Measurements from ENCODE around the gene NXPH1.
"Not testable (repeated sequence)": the region's sequence is repeated elsewhere in the genome, so short reads cannot be mapped to it uniquely, and the experiment has no call there.

NXPH1 gene

DNA sequence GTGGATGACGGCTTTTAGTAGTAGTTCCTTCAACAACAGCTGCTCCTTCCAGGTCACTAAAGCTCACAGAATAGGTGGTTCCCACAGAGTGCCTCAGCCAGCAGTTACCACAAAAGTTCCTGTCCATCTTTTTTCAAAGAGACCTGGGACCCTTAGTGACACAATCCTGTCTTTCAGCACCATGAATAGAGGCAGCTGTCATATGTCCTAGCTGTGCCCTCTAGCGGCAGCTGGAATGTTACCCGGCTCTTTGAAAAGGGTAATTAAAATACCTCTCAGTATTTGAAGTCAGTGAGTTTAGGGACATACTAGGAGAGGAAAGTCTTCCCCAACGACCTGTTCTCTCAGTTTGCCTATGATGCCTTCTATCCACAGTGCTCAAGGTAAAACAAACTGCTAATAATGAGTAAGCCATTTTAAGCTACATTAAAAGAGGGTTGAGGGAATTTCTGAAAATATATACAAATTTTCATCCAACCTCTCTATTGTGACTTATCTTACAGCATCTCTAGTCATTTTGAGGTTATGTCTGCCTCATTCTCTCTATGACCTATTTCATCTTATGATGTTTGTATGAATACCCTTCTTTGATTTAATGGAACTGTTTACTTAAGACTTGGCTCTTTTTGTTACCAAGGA is 290.8 kb downstream of the NXPH1 start:
- no peak overlapping the region for H3K27ac Mint-ChIP-seq
- no peaks in the 10 kb centered on the region for H3K27me3 Mint-ChIP-seq
- no peaks in the 10 kb centered on the region for H3K9me3 Mint-ChIP-seq (ENCODE audit: low read depth)

DNA sequence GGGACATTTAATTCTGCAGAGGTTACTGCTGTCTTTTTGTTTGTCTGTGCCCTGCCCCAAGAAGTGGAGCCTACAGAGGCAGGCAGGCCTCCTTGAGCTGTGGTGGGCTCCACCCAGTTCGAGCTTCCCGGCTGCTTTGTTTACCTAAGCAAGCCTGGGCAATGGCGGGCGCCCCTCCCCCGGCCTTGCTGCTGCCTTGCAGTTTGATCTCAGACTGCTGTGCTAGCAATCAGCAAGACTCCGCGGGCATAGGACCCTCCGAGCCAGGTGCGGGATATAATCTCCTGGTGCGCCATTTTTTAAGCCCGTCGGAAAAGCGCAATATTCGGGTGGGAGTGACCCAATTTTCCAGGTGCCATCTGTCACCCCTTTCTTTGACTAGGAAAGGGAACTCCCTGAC is 298.3 kb downstream of the NXPH1 start:
- peaks cover 15% of the 10 kb centered on the region for H3K9me3 Mint-ChIP-seq (ENCODE audit: low read depth)
- H3K4me1 Mint-ChIP-seq (ENCODE audit: low read depth); H3K36me3 Mint-ChIP-seq; H3K27ac Mint-ChIP-seq; H3K4me3 Mint-ChIP-seq; H3K27me3 Mint-ChIP-seq: not testable (repeated sequence)

More for the DNA sequence above, 290.8 kb downstream of the NXPH1 start:
- no peaks in the 10 kb centered on the region for H3K36me3 Mint-ChIP-seq
- H3K4me3 Mint-ChIP-seq, result no peak overlapping the region
- no peaks in the 10 kb centered on the region for H3K4me1 Mint-ChIP-seq (ENCODE audit: low read depth)

DNA sequence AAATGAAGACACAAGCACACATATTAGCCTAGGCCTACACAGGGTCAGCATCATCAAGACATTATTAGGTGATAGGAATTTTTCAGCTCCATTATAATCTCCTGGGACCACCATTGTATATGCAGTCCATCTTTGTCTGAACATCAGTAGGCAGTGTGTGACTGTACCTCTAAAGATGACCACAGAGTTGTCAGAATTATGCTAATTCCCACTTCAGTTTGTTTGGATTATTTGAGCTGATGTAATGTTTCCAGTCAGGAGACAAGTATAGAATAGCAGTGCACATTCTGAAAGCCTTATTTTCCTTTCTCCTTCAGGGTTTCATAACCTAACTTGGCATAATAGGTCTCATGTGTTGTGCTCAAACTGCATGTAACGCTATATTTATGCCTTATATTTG is 306.4 kb downstream of the NXPH1 start:
- Mint-ChIP-seq H3K4me3 (no peak overlapping the region), H3K9me3 (ENCODE audit: low read depth) (peaks cover 23% of the 10 kb centered on the region), H3K4me1 (ENCODE audit: low read depth) (no peaks in the 10 kb centered on the region), H3K36me3 (no peaks in the 10 kb centered on the region), H3K27ac (no peak overlapping the region), H3K27me3 (no peaks in the 10 kb centered on the region)

DNA sequence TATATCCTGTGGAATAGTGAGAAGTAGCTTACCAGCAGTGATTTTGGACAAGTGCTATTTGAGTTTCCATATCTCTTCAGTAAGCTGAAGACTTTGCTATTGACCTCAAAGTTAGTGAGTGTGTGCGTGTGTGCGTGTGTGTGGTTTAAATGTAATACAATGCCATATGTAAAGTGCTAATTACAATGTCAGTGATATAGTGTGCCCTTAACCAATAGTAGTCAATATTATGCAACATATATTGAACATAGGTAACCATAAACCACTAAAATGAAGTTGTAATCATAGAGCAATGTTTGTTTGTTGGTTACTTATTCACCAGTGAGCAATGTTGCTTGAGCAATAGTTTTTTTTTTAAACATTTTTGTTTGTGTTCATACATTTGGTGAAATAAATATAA is 309.4 kb downstream of the NXPH1 start:
- Mint-ChIP-seq H3K27me3 (no peaks in the 10 kb centered on the region), H3K36me3 (no peaks in the 10 kb centered on the region), H3K27ac (no peak overlapping the region), H3K9me3 (ENCODE audit: low read depth) (peaks cover 17% of the 10 kb centered on the region), H3K4me3 (no peak overlapping the region), H3K4me1 (ENCODE audit: low read depth) (no peaks in the 10 kb centered on the region)

DNA sequence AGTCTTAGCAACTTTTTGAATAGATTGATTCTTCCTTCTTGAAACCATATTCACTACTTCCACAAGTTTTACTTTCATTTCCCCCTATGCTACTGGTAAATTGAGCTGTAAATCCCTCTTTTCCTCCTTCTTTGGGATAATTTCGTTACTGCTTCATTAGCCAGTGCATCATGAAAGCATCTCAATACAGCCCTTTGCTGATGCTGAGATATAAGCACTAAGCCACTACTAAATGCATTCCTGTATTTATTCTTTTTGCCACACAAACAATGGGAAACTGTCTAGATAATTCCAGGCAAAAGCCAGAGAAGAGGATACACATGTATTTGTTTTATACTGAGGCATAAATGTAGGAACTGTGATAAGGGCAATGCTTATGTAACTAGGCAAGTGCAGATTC is 313.9 kb downstream of the NXPH1 start:
- Mint-ChIP-seq H3K36me3 (no peaks in the 10 kb centered on the region), H3K27ac (no peak overlapping the region), H3K27me3 (no peaks in the 10 kb centered on the region), H3K4me3 (no peak overlapping the region), H3K4me1 (ENCODE audit: low read depth) (no peaks in the 10 kb centered on the region), H3K9me3 (ENCODE audit: low read depth) (peaks cover 9% of the 10 kb centered on the region)

DNA sequence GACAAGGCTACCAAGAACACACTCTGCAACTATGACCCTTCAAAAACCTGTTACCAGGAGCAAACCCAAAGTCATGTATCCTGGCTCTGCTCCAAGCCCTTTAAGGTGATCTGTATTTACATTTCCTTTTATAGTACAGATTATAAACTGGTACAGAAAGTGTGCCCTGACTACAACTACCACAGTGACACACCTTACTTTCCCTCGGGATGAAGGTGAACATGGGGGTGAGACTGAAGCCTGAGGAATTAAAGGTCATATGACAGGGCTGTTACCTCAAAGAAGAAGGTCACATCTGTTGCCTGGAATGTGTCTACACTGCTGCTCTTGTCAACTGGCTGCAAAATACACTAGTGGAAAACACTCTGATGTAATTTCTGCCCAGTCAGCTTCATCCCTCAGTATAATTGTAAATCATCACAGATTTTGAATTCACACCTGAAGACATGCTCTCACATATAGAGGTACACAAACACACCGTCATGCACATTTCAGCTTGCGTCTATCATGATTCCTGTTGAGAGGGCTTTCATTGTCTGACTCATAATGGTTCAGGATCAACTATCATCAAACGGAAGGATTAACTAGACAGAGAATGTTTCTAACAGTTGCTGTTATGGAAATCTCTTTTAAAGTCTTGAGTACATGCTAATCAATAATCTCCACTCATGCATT is 318.3 kb downstream of the NXPH1 start:
- no peaks in the 10 kb centered on the region for H3K36me3 Mint-ChIP-seq
- H3K4me3 Mint-ChIP-seq, result no peak overlapping the region
- H3K9me3 Mint-ChIP-seq (ENCODE audit: low read depth), result no peaks in the 10 kb centered on the region
- no peak overlapping the region for H3K27ac Mint-ChIP-seq
- no peaks in the 10 kb centered on the region for H3K27me3 Mint-ChIP-seq
- H3K4me1 Mint-ChIP-seq (ENCODE audit: low read depth), result no peaks in the 10 kb centered on the region

DNA sequence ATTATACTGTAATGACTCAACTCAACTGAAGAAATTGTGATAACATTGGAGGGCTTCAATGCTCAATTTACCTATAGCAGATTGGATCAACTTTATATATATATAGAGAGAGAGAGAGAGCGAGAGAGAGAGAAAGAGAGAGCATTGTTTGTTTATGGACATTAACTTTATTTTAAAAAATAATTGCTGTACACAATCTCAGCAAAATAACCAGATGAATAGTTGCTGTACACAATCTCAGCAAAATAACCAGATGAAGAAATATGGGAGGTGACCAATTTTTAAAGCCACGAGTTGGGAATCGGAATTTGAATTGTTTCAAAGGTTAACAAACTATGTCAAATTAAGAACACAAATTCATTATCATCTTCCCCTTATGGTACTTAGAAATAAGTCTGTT is 319.9 kb downstream of the NXPH1 start:
- Mint-ChIP-seq H3K4me1 (ENCODE audit: low read depth) (no peaks in the 10 kb centered on the region), H3K36me3 (no peaks in the 10 kb centered on the region), H3K27me3 (no peaks in the 10 kb centered on the region), H3K27ac (no peak overlapping the region), H3K4me3 (no peak overlapping the region), H3K9me3 (ENCODE audit: low read depth) (no peaks in the 10 kb centered on the region)

DNA sequence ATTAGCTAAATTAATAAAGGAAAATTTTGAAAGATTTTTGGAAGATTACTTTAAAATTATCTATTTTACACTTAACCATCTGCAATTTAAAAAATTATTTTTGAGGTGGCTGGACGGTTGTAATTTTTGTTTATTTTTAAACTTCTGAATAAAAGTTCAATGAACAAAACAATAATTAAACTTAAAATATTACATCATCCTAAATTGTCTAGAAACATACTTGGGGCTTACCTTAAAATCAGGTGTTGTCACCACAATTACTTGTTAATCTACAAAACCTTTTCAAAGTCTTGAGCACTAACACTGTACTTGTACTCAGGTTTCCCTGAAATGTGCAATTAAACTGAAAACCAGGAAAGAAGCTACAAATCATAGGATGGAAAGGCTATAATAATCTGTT is 328.3 kb downstream of the NXPH1 start:
- Mint-ChIP-seq H3K27ac (no peak overlapping the region), H3K4me1 (ENCODE audit: low read depth) (no peaks in the 10 kb centered on the region), H3K4me3 (no peak overlapping the region), H3K9me3 (ENCODE audit: low read depth) (no peaks in the 10 kb centered on the region), H3K36me3 (no peaks in the 10 kb centered on the region), H3K27me3 (no peaks in the 10 kb centered on the region)

DNA sequence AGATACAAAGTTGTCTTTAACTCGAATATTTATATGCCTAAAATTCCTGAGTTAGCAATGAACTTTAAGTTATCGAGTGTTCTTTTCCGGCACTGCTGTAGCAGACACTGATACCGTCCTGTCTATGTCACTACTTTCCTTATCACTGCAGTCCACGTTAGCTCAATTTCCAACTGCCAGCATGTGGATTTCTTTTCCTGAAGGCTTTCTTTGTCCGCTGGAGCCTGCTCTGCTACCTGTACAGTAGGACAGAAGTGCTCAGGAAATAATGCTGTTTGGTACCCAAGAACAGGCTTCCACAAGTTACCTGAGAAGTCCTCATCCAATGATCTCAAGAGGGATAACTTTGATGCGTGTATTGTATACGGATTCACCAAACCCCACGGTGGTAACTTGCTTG is 329.4 kb downstream of the NXPH1 start:
- Mint-ChIP-seq H3K4me1 (ENCODE audit: low read depth) (no peaks in the 10 kb centered on the region), H3K27me3 (no peaks in the 10 kb centered on the region), H3K27ac (no peak overlapping the region), H3K4me3 (no peak overlapping the region), H3K9me3 (ENCODE audit: low read depth) (no peaks in the 10 kb centered on the region), H3K36me3 (no peaks in the 10 kb centered on the region)

DNA sequence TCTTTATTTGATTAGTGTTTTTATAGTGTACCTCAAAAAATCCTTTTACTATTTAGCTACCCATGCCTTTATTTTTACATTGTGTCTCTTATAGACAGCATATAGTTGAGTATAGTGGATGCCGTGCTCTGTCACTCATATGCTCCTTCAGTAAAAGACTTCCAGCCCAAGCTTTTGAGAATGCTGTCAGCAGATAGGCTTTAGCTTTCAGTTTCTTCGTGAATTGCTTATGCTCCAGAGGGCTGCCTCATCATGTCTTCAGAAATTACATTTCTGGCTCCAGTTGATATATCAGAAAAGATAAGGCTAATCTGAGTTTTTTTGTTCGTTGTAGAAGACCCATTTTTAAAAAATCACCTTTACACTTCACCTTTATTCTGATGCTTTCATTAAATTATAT is 332.0 kb downstream of the NXPH1 start:
- Mint-ChIP-seq H3K36me3 (no peaks in the 10 kb centered on the region), H3K4me3 (no peak overlapping the region), H3K9me3 (ENCODE audit: low read depth) (no peaks in the 10 kb centered on the region), H3K27ac (no peak overlapping the region), H3K27me3 (no peaks in the 10 kb centered on the region), H3K4me1 (ENCODE audit: low read depth) (no peaks in the 10 kb centered on the region)

DNA sequence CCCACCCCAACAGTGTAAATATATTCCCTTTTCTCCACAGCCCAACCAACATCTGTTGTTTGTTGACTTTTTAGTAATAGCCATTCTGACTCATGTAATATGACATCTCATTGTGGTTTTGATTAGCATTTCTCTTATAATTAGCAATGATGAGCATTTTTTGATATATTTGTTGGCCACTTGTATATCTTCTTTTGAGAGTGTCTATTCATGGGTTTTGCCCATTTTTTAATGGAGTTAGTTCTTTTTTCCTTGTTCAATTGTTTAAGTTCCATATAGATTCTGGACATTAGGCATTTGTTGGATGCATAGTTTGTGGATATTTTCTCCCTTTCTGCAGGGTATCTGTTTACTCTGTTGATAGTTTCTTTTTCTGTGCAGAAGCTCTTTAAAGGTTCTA is 340.1 kb downstream of the NXPH1 start:
- Mint-ChIP-seq H3K4me1 (ENCODE audit: low read depth) (no peaks in the 10 kb centered on the region), H3K9me3 (ENCODE audit: low read depth) (peaks cover 5% of the 10 kb centered on the region), H3K4me3 (no peak overlapping the region), H3K27ac (no peak overlapping the region), H3K36me3 (no peaks in the 10 kb centered on the region), H3K27me3 (no peaks in the 10 kb centered on the region)

DNA sequence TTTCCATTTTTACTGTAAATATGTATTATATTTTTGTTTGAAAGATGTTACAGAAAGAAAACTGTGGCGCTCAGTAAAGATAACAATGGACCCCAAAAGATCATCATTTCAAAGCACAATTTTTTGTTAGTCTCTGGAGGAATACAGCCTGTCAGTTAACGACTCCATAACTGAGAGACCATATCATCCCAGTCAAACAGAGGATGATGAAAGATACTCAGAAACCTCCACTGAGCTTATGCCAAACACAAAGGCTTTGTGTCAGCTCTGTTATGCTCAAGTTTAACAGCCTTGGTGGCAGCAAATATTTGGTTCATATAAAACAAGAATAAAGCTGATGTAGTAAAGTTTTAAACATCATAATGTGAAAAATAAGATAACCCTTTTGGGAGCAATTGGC is 345.1 kb downstream of the NXPH1 start:
- Mint-ChIP-seq H3K36me3 (no peaks in the 10 kb centered on the region), H3K4me1 (ENCODE audit: low read depth) (no peaks in the 10 kb centered on the region), H3K4me3 (no peak overlapping the region), H3K9me3 (ENCODE audit: low read depth) (peaks cover 5% of the 10 kb centered on the region), H3K27me3 (no peaks in the 10 kb centered on the region), H3K27ac (no peak overlapping the region)

DNA sequence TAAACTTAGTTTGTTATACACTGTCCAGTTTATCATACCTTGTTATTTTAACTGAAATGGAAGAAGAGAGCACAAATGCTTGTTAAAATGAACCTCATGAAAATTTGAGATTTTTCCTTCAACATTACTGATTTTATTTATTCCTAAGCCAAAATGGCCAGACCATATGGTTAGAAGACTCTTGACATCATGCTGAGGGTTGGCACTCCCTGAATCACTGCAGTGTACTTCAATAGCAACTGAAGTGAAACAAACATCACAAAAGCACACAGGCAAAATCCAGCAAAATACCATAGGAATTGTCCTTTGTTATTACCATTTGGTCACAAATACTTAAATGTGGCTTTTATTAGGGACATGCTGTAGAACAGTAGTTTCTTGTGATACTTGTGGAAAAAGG is 347.8 kb downstream of the NXPH1 start:
- Mint-ChIP-seq H3K27ac (no peak overlapping the region), H3K36me3 (no peaks in the 10 kb centered on the region), H3K4me1 (ENCODE audit: low read depth) (no peaks in the 10 kb centered on the region), H3K4me3 (no peak overlapping the region), H3K27me3 (no peaks in the 10 kb centered on the region), H3K9me3 (ENCODE audit: low read depth) (no peaks in the 10 kb centered on the region)

DNA sequence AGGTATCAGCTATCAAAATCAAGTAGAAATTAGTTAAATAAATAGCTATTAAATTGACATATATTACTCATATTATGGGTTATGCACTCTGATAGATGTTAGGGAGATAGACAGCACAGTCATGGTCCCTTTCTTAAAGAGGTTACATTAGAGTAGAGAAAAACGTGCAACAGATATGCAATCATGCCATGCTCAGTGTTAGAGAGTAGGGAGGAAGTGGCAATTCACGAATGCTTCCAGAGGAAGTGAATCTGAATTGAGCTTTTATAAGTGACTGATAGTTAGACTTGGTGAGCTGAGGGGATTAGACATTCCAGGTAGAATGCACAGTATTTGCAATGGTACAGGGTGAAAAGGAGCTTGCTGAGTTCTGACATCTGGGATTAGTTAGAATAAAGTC is 349.8 kb downstream of the NXPH1 start:
- Mint-ChIP-seq H3K4me3 (no peak overlapping the region), H3K27ac (no peak overlapping the region), H3K9me3 (ENCODE audit: low read depth) (no peaks in the 10 kb centered on the region), H3K27me3 (no peaks in the 10 kb centered on the region), H3K36me3 (no peaks in the 10 kb centered on the region), H3K4me1 (ENCODE audit: low read depth) (no peaks in the 10 kb centered on the region)

DNA sequence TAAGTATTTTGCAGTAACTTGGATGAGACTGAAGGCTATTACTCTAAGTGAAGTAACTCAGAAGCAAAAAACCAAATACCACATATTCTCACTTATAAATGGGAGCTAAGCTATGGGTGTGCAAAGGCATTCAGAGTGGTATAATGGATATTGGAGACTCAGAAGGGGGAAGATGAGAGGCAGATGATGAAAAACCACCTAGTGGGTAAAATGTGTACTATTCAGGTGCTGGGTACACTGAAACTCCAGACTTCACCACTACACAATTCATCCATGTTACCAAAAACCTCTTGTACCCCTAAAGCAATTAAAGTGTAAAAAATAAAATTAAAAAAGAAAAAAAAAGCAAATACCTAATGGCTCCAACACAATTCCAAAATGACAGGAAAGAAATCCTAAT is 351.7 kb downstream of the NXPH1 start:
- H3K4me1 Mint-ChIP-seq (ENCODE audit: low read depth), result no peaks in the 10 kb centered on the region
- no peak overlapping the region for H3K4me3 Mint-ChIP-seq
- no peaks in the 10 kb centered on the region for H3K27me3 Mint-ChIP-seq
- no peaks in the 10 kb centered on the region for H3K36me3 Mint-ChIP-seq
- H3K27ac Mint-ChIP-seq, result no peak overlapping the region
- no peaks in the 10 kb centered on the region for H3K9me3 Mint-ChIP-seq (ENCODE audit: low read depth)

DNA sequence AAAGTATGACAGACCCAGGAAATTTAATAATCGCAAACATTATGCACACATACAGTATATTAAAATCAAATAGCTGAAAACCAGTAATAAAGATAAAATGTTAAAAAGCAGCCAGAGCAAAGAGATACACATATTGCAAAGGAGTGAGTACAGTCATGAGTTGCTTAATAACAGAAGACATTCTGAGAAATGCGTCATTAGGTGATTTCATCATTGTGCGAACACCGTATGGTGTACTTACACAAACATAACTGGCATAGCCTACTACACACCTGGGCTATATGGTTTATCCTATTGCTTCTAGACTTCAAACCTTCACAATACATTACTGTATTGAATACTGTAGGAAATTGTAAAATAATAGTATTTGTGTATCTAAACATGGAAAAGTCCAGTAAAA is 367.6 kb downstream of the NXPH1 start:
- H3K9me3 Mint-ChIP-seq (ENCODE audit: low read depth), result peaks cover 12% of the 10 kb centered on the region
- no peaks in the 10 kb centered on the region for H3K4me1 Mint-ChIP-seq (ENCODE audit: low read depth)
- H3K27ac Mint-ChIP-seq, result no peak overlapping the region
- no peak overlapping the region for H3K4me3 Mint-ChIP-seq
- H3K36me3 Mint-ChIP-seq, result no peaks in the 10 kb centered on the region
- no peaks in the 10 kb centered on the region for H3K27me3 Mint-ChIP-seq
